ENCODE results near the gene ANKAR. TPM values are rescaled to one million over a fixed set of nuclear protein-coding genes. Genes with fewer than 3 reads are reported as not detected.
"Not testable (repeated sequence)": the region's sequence is repeated elsewhere in the genome, so short reads cannot be mapped to it uniquely, and the experiment has no call there.

ANKAR gene
- total and polyA plus RNA-seq, 8 donors: 6.9 to 27.0 (median 19.8) TPM

GRCh38 chr2:189662669-189663226 lies 11.7 kb upstream of the ANKAR start:
- intact Hi-C loops (cut with DNase I): no loop called here
- ATAC-seq (no peak), DNase-seq (peak in 1 of 4 donors; percentile 5)
- Histone ChIP-seq H3K36me3 (peaks cover 0 to 15% of the 10 kb centered on the region in 2 donors), H3K4me3 (peak overlapping the region; percentile 67 to 93), H3K4me1 (peaks cover 0 to 46% of the 10 kb centered on the region in 2 donors), H3K27ac (no peak overlapping the region), H3K9me3 (no peaks in the 10 kb centered on the region), H3K27me3 (no peaks in the 10 kb centered on the region)
- TF ChIP-seq CTCF (IDR thresholded peaks at IDR 0.05): no peak

GRCh38 chr2:189663319-189663718 lies 11.2 kb upstream of the ANKAR start:
- H3K4me1 ChIP-seq: peaks cover 0 to 40% of the 10 kb centered on the region in 2 donors
- DNase-seq: peak in 1 of 4 donors; percentile 53
- H3K36me3 ChIP-seq: peaks cover 0 to 21% of the 10 kb centered on the region in 2 donors
- intact Hi-C loops (cut with DNase I); H3K27me3 ChIP-seq; H3K27ac ChIP-seq; H3K4me3 ChIP-seq; H3K9me3 ChIP-seq; ATAC-seq: not testable (repeated sequence)

- Histone ChIP-seq H3K27me3 (no peaks in the 10 kb centered on the region), H3K27ac (no peak overlapping the region), H3K4me3 (no peak overlapping the region), H3K36me3 (peaks cover 0 to 57% of the 10 kb centered on the region in 2 donors), H3K4me1 (peaks cover 0 to 8% of the 10 kb centered on the region in 2 donors), H3K9me3 (no peaks in the 10 kb centered on the region)
- ATAC-seq (no peak), DNase-seq (no peak)
- intact Hi-C loops (cut with DNase I): no loop called here
- no peak for TF ChIP-seq CTCF (IDR thresholded peaks at IDR 0.05)
Measured at GRCh38 chr2:189669913-189670312, 4.6 kb upstream of the ANKAR start.

GRCh38 chr2:189673661-189674373 lies 653 bp upstream of the ANKAR start:
- H3K27ac ChIP-seq: peak overlapping the region; percentile 93 to 97
- peak in 1 of 4 donors; percentile 28 for DNase-seq
- peaks cover 0 to 31% of the 10 kb centered on the region in 2 donors for H3K36me3 ChIP-seq
- no peaks in the 10 kb centered on the region for H3K27me3 ChIP-seq
- no peak for ATAC-seq
- peak overlapping the region; percentile 47 to 50 for H3K4me3 ChIP-seq
- no peak for TF ChIP-seq CTCF (IDR thresholded peaks at IDR 0.05)
- H3K4me1 ChIP-seq: peaks cover 0 to 15% of the 10 kb centered on the region in 2 donors
- intact Hi-C loops (cut with DNase I): no loop called here
- peaks cover 0 to 5% of the 10 kb centered on the region in 2 donors for H3K9me3 ChIP-seq

GRCh38 chr2:189676471-189676870 lies 2.0 kb downstream of the ANKAR start:
- Histone ChIP-seq H3K4me3 (no peak overlapping the region), H3K27ac (no peak overlapping the region), H3K9me3 (peaks cover 0 to 5% of the 10 kb centered on the region in 2 donors), H3K36me3 (peaks cover 0 to 4% of the 10 kb centered on the region in 2 donors), H3K27me3 (no peaks in the 10 kb centered on the region), H3K4me1 (peaks cover 0 to 21% of the 10 kb centered on the region in 2 donors)
- intact Hi-C loops (cut with DNase I): no loop called here
- ATAC-seq (no peak), DNase-seq (no peak)
- TF ChIP-seq CTCF (IDR thresholded peaks at IDR 0.05): no peak
